ENCODE results near the gene QSOX1.

QSOX1 gene

GRCh38 chr1:180218806-180219765, 64.4 kb downstream of the QSOX1 start:
- no peak for DNase-seq

GRCh38 chr1:180219776-180220175, 65.1 kb downstream of the QSOX1 start:
- DNase-seq = no peak

- DNase-seq = no peak
Measured at GRCh38 chr1:180221462-180221861, 66.8 kb downstream of the QSOX1 start.

GRCh38 chr1:180224902-180225301, 70.2 kb downstream of the QSOX1 start:
- no peak for DNase-seq

GRCh38 chr1:180225403-180225802, 70.7 kb downstream of the QSOX1 start:
- no peak for DNase-seq

- DNase-seq = no peak
Measured at GRCh38 chr1:180227861-180228647, 73.4 kb downstream of the QSOX1 start.

DNA sequence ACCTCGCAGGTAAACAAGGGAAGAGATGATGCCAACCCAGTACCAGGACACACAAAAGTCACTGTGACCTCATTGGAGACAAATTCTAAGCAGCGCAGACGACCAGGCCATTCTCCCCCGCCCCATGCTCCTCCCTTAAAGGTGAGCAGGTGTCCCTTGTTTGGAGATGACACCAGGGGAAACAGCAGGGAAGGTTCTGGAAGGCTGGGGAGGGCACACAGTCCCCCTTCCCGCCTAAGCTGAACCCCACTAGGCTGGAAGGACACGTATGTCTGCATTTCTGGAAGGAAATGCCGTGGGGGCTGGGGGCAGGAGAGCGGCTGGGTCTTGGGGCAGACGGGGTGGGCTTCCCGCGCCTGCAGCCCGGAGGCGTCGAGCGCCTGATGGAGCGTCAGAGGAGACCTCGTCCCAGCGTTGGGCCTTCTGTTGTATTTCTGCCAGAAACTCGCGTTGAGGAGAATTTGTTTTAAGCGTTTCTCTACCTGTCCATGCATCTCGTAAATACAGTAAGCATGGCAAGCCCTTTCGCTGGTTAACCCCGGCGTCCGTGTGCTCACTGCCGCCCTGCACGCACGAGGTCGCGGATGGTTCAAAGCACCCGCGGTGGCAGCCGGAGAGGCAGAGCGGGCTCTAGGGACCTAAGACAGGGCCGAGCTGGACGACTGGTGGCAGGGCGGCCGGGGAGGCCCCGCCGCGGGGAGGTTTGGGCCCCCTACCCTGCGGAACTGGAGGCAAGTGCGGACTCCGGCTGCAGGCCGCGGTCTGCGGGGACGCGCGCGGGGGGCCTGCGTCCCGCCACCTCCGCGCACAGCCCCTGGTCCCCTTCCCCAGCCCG, 74.2 kb downstream of the QSOX1 start:
- DNase-seq = no peak

DNA sequence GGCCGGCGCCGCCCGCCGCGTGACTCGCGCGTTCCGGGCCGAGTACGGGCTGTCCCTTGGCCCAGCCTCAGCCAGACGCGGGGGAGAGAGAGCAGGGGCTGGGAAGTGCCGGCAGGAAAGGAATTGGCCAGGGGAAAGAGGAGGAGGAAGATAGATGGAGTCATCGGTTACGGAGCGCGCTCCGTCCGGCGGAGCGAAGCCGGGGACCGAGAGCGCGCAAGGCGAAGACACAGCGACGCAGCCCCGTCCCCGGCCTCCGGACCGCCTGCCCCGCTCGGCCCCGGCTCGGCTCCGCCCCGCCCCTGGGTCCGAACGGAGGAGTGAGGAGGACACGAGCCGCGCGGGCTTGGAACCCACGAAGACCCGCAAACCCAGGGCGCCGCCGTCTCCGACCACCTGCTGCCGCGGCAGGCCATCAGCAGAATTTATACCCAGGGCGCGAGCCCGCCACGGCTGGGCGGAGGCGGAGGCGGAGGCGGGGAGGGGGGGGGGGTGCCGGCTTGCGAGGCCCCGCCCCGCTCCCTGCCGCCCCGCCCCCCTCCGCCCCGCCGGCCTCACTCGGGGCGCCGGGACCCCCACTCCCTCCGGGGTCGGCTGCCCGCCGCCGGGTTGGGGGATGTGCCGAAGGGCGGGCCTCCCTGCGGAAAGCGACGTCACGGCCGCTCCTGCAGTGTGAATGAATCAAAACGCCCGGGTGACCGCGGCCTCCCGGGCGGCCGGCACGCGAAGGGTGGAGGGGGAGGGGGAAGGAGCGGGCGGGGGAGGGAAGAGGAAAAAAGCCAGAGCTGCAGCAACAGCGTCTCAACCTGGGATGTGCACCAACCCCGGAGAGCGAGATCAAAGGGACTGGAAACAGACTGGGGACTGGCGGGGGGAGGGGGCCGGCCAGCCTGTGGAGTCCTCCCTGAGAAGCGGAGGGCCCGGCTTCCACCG, 75.1 kb downstream of the QSOX1 start, which contains the start of gene LHX4:
Gene LHX4, plus strand, starts transcription at position 782 of the 933 bp plus-strand sequence. CDS start 266 bp downstream, outside the sequence.
- DNase-seq = no peak

- DNase-seq = no peak
Measured at GRCh38 chr1:180230416-180230790, 75.7 kb downstream of the QSOX1 start.

- DNase-seq = no peak
Measured at GRCh38 chr1:180230791-180231505, 76.3 kb downstream of the QSOX1 start.

GRCh38 chr1:180231506-180231921, 76.8 kb downstream of the QSOX1 start:
- peak; percentile 57 for DNase-seq

DNA sequence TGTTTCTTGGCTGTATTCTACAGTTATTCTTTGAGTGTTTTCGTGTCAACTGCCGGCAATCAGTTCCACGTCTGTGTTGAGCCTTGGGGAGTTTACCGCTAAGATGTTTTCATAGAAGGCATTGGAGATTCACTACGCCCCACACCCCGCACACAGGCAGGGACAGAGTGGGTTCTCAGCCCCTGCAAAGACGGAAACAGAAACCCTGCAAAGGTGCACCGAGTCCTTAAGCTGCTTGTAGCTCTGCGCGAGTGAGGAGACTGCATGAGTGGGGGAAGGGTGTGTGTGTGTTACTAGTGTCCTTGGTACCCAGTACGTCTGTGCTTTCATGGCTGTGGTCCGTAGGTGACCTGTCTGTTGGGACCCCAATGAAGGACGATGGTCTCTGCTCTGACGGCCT, 77.3 kb downstream of the QSOX1 start:
- no peak for DNase-seq

DNA sequence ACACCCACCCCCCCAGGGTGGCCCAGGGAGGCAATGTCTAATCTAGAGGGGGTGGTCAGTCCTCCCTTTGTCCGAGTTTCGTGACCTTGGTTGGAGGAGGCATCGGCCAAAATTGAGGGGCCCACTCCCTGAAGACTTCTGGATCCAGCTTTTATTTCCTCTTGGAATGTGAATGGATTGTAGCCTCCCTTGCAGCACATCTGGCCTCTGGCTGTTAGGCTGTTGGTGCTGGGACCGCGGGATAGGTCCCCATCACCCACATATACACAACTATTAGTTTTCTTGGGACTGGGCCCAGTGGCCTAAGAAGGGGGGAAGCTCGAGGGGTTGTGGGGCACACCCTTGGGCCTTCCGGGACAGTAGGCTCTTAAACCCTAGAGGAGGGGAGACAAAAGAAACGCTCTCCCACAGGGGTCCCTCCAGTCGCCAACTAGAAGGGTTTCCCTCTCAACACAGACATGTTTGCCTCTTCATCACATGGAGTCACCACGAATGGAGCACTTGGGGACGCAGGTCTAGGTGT, 77.9 kb downstream of the QSOX1 start:
- no peak for DNase-seq

DNA sequence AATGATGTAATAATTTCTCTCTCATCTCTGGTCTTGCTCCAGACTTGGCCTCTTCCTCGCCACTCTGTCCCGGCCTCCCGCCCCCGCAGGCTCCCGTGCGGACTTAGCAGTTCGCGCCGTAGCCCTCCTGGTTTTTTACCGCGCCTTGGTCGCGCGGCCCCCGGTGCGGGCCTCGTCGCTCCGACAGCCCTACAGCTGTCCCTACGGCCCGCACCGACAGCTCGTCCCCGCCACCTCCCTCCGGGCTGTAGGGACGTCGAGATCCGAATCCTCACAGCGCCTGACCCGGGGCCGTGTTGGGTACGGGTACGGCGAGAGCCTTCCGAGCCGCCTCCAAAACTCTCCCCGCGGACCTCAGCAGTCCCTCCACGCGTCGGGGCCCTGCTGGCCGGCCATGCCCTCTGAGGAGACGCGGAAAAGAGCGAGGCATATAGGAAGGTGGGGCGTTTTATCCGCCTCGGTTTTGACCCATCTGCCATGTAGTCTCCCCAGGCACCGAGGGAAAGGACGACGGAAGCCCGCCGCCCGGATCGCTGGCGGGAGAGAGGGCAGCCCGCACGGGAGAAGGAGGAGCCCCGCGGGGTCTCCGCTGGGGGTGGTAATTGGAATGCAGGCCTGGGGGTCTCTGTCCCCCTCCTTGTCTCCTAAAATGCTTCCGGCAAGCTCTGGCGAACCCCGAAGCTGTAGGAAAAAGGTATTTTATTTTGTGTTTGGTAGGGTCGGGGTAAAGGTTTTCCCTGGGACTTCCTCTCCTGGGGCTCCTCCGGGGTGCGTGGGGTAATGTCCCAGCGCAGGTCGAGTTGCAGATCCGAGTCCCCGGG, 78.7 kb downstream of the QSOX1 start:
- no peak for DNase-seq

DNA sequence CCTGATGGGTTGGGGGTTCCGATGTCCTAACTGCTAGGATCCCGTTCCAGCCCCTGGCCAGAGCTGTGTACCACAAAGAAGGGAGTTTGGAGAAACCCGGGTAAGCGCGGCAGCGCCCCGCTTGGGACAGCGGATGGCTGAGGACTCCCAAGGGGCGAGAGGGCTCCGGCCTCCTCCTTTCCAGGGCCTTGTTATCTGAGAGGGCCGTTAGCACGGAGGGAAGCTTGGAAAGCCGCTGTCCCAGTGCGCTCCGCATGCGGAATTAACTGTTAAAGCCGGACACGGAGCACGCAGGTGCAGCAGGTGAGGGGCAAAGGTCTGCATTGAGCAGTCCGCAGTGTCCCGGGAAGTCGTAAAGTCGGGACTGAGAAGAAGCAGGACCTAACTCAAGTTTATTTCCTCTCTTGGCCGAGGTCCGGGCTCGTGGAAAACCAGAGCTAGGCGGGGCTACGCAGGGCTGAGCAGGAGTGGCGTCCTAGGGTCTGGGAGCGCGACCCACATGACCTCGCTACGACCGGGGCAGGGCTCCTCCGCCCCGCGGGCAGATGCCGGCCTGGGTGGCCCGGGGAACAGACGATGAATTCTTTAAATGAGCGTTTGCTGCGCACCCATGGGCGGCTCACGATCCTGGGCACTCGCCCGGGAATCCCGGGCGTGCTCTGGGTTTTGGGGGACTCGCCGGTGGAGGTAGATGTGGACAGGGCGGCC, 79.9 kb downstream of the QSOX1 start:
- no peak for DNase-seq

GRCh38 chr1:180235077-180235501, 80.4 kb downstream of the QSOX1 start:
- no peak for DNase-seq

DNA sequence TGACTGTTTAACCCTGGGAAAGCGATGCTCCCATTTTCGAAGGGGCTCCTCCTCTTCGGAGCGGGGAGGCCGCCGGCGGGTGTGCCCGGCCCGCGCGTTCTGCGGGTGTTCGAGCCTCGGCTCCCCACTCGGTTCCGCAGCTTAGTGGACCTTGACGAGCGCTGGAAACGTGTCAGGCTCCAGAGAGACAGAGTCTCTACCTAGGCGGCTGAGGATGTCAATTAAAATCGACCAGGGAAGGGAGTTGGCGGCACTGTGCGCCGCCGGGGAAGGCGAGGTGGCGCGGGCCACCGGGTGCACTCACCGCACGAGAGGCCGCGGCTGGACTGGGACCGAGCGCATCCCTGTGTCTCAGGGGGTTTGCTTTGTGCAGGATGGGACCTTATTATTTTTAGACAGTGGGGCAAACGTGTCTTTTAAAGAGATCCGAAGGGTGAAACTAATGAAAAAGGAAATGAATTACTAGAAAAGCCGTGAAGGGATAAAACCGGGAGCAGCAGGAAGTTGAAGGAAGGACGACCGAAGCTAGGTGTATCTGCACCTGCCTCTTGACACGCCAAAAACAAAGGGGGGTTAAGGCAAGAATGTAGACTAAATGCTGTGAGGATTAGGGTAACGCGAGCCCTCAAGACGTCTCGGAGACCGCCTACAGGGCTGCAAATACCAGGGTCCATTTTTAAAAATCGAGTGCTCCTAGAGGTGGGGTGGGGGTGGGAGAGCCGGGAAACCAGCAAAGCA, 81.0 kb downstream of the QSOX1 start:
- no peak for DNase-seq

Data from MV-4-11 (cell line).